Tibial artery (tissue), 4 donors: ENCODE measurements around the gene ITPRIP.
A peak's percentile ranks its signal among the peaks of the same experiment; 100 is the strongest.

Experiments
- DNase-seq, 2 donors: peaks; one replicate each; pipeline ENCODE4 v3.0.0-alpha.2; 2019
- H3K27ac ChIP-seq, 2 donors: fragments of 200-600 bp; sonication (generic) in 1 of 2; 1 replicate in 1 of 2; 2 replicates in 1 of 2; pipeline ENCODE4 v1.5.1; 2018 to 2019; ENCODE audit warnings: mild to moderate bottlenecking in 1 of 2
- H3K27me3 ChIP-seq, 2 donors: fragments of 200-600 bp; sonication (generic) in 1 of 2; one replicate each; pipeline versions ENCODE4 v1.5.1 to v1.6.0; 2016 to 2019
- H3K36me3 ChIP-seq, 3 donors: fragments of 200-600 bp; sonication (generic) in 2 of 3; one replicate each; pipeline ENCODE4 v1.5.1; 2016 to 2019; ENCODE audit warnings: mild to moderate bottlenecking in 2 of 3
- H3K4me1 ChIP-seq, 4 donors: fragments of 200-600 bp; sonication (generic) in 2 of 4; 1 replicate in 3 of 4; 2 replicates in 1 of 4; pipeline ENCODE4 v1.5.1; 2016 to 2019
- H3K4me3 ChIP-seq, 2 donors: fragments of 200-600 bp; sonication (generic) in 1 of 2; 1 replicate in 1 of 2; 2 replicates in 1 of 2; pipeline ENCODE4 v1.5.1; 2018 to 2019; ENCODE audit warnings: mild to moderate bottlenecking in 2 of 2
- H3K9me3 ChIP-seq, 3 donors: fragments of 200-600 bp; sonication (generic) in 1 of 3; one replicate each; pipeline ENCODE4 v1.5.1; 2016 to 2019
- CTCF ChIP-seq, 2 experiments: fragments of 200-600 bp in 1 of 2; fragments of 450-650 bp in 1 of 2; IDR thresholded peaks; one replicate each; pipeline ENCODE4 v1.5.1; 2017 to 2019; ENCODE audit warnings: antibody characterized with exemption in 2 of 2, mild to moderate bottlenecking in 1 of 2, moderate library complexity in 1 of 2
- intact Hi-C: fragments of 100-400 bp; cut with DNase I; formaldehyde crosslinking; loops from one replicate; pipeline ENCODE4 v1.15.0; 2023; ENCODE audit warnings: low total_unique reads

ITPRIP gene

GRCh38 chr10:104262055-104262454 lies 76.2 kb downstream of the ITPRIP start:
- Histone ChIP-seq H3K36me3 (peaks cover 48 to 95% (median 58%) of the 10 kb centered on the region in 3 donors), H3K27me3 (no peaks in the 10 kb centered on the region), H3K4me1 (peaks cover 0 to 27% (median 12%) of the 10 kb centered on the region in 4 donors), H3K27ac (no peak overlapping the region), H3K4me3 (no peak overlapping the region), H3K9me3 (no peaks in the 10 kb centered on the region)
- no peak for DNase-seq
- TF ChIP-seq CTCF (IDR thresholded peaks at IDR 0.05) = no peak
- intact Hi-C loops = no loop called here

- Histone ChIP-seq H3K36me3 (peaks cover 40 to 82% (median 48%) of the 10 kb centered on the region in 3 donors), H3K4me1 (peaks cover 0 to 40% (median 22%) of the 10 kb centered on the region in 4 donors), H3K27me3 (no peaks in the 10 kb centered on the region), H3K27ac (peak overlapping the region; percentile 28 to 35), H3K9me3 (no peaks in the 10 kb centered on the region), H3K4me3 (no peak overlapping the region)
- intact Hi-C loops = no loop called here
- DNase-seq = no peak
- TF ChIP-seq CTCF (IDR thresholded peaks at IDR 0.05) = no peak
Measured at GRCh38 chr10:104260775-104261115, 77.5 kb downstream of the ITPRIP start.

GRCh38 chr10:104259999-104260774 lies 78.1 kb downstream of the ITPRIP start:
- Histone ChIP-seq H3K36me3 (peaks cover 34 to 77% (median 48%) of the 10 kb centered on the region in 3 donors), H3K27ac (peak overlapping the region; percentile 28 to 35), H3K9me3 (no peaks in the 10 kb centered on the region), H3K4me1 (peaks cover 0 to 40% (median 23%) of the 10 kb centered on the region in 4 donors), H3K27me3 (no peaks in the 10 kb centered on the region), H3K4me3 (no peak overlapping the region)
- TF ChIP-seq CTCF (IDR thresholded peaks at IDR 0.05) = no peak
- intact Hi-C loops = no loop called here
- DNase-seq = no peak
